ENCODE results near the gene CCDC87.

- TF ChIP-seq CTCF (conservative IDR thresholded peaks at IDR 0.05 in 1 of 2, IDR thresholded peaks at IDR 0.05 in 1 of 2; ENCODE audit: extremely low read depth in 1 of 2, insufficient read depth in 1 of 2, low read depth in 1 of 2, low read length in 2 of 2) (no peak), EZH2 (IDR thresholded peaks at IDR 0.05; ENCODE audit: borderline replicate concordance, low read length) (no peak)
Measured at GRCh38 chr11:66632952-66633351, 40.1 kb upstream of the CCDC87 start.

All from mammary epithelial cell (primary cell).